Upper lobe of left lung (tissue), 4 donors: ENCODE measurements around the gene TBC1D3B.

Experiments used
- EP300 ChIP-seq, 4 donors: sonication (generic); formaldehyde crosslinking; IDR thresholded peaks; one replicate each; pipeline ENCODE4 v1.5.1; 2017; ENCODE audit warnings: antibody characterized with exemption in 4 of 4, control low read depth in 2 of 4
- POLR2A ChIP-seq, 4 donors: fragments of 450-650 bp; IDR thresholded peaks; one replicate each; pipeline ENCODE4 v1.5.1; 2016 to 2017; ENCODE audit warnings: antibody characterized with exemption in 4 of 4, mild to moderate bottlenecking in 2 of 4
- TF ChIP-seq, protein P1 (sequence below), 6 experiments: fragments of 450-650 bp in 4 of 6; fragments of 200-600 bp in 2 of 6; sonication (generic) in 2 of 6; IDR thresholded peaks; one replicate each; pipeline ENCODE4 v1.5.1; 2016 to 2019; ENCODE audit warnings: antibody characterized with exemption in 6 of 6

DNA sequence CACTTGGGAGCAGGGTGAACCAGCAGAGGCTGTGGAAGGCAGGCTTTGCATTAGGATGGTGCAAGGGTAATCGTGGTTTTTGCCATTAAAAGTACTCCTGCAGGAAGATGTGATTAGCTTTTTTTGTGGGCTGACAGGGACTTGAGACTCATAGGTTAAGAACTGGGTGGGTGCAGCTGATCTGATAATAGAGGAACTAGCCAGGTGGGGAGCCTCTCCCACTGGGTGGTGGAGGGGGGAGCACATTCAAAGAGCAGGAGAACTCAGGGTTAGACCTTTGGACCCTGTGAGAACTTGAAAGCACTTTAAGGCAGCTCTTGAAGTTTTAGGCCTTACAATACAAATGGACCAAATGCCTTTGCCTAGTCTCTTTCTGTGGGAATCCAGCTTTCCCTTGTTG is 40.4 kb downstream of the TBC1D3B start:
- TF ChIP-seq, protein P1, sequence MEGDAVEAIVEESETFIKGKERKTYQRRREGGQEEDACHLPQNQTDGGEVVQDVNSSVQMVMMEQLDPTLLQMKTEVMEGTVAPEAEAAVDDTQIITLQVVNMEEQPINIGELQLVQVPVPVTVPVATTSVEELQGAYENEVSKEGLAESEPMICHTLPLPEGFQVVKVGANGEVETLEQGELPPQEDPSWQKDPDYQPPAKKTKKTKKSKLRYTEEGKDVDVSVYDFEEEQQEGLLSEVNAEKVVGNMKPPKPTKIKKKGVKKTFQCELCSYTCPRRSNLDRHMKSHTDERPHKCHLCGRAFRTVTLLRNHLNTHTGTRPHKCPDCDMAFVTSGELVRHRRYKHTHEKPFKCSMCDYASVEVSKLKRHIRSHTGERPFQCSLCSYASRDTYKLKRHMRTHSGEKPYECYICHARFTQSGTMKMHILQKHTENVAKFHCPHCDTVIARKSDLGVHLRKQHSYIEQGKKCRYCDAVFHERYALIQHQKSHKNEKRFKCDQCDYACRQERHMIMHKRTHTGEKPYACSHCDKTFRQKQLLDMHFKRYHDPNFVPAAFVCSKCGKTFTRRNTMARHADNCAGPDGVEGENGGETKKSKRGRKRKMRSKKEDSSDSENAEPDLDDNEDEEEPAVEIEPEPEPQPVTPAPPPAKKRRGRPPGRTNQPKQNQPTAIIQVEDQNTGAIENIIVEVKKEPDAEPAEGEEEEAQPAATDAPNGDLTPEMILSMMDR (IDR thresholded peaks at IDR 0.05): no peak
- no peak for TF ChIP-seq POLR2A (IDR thresholded peaks at IDR 0.05)
- no peak for TF ChIP-seq EP300 (IDR thresholded peaks at IDR 0.05)
